HG03064 (cell line): ENCODE measurements around the gene ELOVL6.
"Not testable (repeated sequence)": the region's sequence is repeated elsewhere in the genome, so short reads cannot be mapped to it uniquely, and the experiment has no call there.

Experiments
- ATAC-seq: cut with Tn5 transposase; IDR thresholded peaks from one replicate; pipeline ENCODE4 v1.9.1; 2021; ENCODE audit warnings: low read depth; ENCODE audit not compliant: unreplicated experiment

The ELOVL6 gene

DNA sequence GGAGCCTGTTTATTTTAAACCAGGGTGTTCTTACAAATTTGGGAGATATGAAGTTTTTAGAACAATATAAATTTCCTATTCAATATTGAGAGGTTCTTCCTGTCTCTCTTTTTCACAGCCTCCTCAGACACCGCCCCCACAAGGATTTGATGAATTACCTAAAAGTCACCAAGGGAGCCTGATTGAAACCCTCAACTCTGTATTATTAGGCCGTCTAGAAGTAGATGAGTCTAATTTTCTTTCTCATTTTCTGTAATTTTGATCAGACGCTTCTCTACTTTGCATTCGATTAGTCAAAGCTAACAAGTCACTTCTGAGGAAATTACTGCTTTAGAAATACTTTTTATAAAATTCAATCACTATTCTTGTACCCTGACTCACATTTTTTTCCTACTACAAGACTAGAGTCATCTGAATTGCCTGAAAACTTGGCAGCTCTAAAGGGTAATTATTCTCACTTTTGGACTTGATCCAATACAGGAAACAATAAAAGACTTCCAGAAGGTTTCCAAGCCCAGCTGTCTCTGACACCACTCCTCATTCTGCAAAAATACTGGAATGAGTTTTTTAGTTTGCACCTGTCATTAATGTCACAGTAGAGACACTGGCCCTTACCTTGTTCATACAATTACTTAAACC lies 111.2 kb downstream of the ELOVL6 start:
- no peak for ATAC-seq

DNA sequence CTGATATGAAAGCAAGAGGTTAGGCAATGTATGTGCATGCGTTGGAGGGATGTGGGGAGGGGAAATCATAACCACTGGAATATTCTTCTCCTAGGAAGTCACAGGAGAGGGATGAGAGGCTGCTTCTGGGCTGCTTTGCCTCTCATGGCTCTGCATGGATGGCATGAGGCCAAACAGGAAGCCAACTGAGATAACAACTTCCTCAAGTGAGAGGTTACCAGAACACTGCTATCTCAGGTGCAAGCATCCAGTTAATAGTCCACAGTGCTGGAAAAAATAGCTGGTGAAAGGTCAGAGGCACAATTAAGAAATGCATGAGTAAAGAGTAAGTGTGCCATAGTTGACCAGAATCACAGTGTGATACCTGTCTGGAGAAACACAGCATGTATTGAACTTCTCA lies 113.3 kb downstream of the ELOVL6 start:
- no peak for ATAC-seq

DNA sequence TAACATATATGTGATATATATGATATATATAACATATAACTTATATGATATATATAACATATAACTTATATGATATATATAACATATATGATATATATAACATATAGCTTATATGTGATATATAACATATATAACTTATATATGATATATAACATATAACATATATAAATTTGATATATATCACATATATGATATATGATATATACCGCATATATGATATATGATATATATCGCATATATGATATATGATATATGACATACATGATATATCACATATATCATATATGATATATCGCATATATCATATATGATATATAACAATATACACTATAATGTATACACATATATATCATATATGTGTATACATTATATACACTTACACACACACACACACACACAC lies 114.3 kb downstream of the ELOVL6 start:
- ATAC-seq, result no peak

DNA sequence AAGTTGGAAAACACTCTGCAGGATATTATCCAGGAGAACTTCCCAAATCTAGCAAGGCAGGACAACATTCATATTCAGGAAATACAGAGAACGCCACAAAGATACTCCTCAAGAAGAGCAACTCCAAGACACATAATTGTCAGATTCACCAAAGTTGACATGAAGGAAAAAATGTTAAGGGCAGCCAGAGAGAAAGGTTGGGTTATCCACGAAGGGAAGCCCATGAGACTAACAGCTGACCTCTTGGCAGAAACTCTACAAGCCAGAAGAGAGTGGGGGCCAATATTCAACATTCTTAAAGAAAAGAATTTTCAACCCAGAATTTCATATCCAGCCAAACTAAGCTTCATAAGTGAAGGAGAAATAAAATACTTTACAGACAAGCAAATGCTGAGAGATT lies 120.3 kb downstream of the ELOVL6 start:
- ATAC-seq, result not testable (repeated sequence)

DNA sequence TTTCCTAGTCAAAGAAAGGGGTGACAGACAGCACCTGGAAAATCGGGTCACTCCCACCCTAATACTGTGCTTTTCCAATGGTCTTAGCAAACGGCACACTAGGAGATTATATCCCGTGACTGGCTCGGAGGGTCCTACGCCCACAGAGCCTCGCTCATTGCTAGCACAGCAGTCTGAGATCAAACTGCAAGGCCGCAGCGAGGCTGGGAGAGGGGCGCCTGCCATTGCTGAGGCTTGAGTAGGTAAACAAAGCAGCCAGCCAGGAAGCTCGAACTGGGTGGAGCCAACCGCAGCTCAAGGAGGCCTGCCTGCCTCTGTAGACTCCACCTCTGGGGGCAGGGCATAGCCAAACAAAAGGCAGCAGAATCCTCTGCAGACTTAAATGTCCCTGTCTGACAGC lies 121.6 kb downstream of the ELOVL6 start:
- not testable (repeated sequence) for ATAC-seq

DNA sequence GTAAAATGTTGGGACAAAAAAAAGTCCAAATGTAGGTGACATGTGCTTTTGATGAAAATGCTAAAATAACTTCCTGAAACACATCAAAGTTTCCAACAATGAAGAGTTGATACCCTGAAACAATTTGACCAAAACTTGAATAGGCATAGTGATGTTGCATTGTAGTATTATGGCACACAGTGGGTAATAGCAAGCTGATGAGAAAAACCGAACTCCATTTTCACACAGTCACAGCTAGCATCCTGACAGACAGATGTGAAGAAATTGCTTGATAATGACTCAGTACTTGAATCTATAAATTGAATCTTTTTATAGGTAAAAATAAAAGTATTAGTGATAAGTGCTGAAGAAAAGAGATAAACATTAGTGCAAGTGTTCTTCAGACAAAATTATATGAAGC lies 122.5 kb downstream of the ELOVL6 start:
- no peak for ATAC-seq

DNA sequence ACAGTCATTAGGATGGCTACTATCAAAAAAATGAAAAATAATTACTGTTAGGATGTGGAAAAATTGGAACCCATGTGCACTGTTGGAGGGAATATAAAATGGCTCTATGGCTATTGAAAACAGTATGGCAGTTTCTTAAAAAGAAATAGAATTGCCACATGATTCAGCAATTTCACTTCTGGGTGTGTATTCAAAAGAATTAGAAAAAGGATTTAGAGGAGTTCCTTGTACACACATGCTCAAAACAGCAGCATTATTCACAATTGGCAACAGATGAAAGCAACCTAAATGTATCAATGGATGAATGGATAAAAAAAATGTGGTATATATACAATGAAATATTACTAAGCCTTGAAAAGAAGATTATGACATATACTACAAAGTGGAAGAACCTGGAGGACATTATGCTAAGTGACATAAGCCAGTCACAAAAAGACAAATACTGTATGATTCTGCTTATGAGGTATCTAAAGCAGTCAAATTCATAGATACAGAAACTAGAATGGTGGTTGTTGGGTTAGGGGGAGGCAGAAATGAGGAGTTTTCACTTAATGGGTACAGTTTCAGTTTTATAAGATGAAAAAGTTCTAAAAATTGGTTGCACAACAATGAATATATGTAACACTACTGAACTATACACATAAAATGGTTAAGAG lies 123.2 kb downstream of the ELOVL6 start:
- peak; percentile 79 for ATAC-seq

DNA sequence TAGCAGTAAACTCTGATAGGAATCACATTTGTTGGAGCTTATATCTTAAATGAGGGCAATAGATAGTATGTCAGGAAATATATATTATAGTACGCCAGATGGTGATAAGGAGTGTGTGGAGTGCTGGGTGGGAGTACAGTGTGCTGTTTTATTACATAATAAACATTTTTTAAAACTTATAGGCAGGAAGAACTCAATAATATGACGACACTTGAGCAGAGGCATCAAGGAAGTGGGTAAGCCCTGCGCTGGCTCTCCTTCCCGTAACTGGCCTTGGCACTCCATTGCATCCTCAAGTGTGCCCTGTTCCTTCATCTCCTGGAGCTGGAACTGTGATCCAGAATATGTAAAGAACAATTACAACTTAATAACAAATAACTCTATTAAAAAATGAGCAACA lies 123.8 kb downstream of the ELOVL6 start:
- ATAC-seq, result no peak

DNA sequence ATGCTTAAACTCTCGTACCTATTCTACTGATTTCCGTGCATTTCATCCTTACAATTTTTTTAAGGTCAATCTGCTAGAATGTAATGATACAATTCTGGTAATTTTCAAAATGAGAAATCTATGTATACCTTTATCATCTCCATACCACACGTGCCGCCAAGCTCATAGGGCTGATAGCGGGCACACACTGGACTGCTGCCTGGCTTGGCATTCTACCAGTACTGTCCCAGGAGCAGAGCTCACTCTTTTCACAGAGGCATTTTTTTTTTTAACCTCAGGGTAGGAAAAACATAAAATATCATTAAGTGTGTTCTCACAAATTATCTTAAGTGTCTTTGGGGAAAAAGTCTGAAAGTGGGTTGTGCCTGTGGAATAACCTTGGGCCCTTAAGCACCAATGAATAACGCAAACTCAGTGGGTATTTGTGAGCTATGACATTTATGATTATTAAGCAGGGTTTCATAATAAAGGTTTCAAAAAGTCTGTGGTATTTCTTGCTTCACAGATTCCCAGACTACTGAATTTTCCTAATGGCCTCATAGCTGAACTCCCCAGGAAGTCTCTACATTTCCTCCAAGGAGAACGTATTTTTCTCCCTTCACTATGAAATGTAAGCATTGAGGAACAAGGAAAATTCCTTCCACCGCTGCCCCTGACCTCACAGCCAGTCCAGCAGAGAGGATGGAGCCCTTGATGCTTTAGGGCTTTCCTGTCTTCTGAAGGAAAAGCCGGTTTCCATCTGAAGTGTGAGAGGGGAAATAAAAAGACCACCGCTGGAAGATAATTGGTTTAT lies 125.2 kb downstream of the ELOVL6 start:
- ATAC-seq, result no peak

DNA sequence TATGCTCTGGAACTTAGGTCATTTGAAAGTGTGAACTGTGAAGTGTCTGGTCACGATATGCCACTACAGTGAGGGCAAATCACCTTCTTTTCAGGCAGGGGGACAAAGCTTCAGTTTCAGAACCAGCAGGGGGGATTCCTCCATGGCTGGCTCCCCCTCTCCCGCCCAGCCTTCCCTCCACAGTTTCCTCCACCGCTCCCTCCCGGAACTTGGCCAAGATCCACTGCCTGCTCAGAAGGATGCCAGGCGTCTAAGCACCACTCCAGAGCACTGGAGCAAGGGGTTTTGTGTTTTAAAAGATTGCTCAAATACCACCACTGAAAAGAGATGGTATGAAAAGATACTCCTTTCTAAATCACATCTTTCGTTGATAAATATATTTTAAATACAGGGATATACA lies 126.9 kb downstream of the ELOVL6 start:
- ATAC-seq, result no peak

DNA sequence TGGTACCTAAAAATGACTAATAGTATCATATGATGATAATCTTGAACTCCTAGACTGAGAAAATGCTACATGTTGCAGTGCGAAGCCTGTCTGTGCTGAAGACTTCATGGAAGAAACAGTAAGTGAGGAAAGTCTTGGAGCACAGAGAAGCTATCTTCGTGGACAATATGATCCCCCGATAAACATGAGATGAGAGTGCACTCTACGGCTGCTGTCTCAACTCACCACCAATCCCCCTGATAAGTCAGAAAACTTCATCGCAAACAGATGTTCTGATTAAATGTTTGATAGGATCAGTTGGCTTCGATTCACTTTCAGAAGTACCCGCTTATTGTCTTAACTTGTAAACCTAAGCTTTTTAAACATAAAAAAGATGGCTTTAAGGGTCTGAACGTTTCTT lies 130.2 kb downstream of the ELOVL6 start:
- no peak for ATAC-seq

DNA sequence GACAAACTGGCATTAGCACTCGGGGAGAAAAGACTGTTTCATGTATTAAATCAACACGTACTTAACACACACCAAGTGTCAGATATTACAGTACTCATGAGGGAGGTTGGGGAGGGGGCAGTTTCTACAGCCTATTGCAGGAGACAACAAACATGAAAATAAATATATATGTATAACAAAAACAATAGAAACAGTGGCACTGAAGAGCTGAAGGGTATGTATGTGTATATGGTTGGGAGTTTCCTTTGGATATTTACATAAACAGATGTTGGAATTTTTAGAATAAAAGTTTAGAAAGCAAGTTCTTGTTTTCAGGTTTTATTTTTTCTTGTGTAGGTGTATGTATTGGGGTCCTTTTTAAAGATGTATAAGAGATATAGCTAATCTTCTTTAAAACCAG lies 133.5 kb downstream of the ELOVL6 start:
- no peak for ATAC-seq

DNA sequence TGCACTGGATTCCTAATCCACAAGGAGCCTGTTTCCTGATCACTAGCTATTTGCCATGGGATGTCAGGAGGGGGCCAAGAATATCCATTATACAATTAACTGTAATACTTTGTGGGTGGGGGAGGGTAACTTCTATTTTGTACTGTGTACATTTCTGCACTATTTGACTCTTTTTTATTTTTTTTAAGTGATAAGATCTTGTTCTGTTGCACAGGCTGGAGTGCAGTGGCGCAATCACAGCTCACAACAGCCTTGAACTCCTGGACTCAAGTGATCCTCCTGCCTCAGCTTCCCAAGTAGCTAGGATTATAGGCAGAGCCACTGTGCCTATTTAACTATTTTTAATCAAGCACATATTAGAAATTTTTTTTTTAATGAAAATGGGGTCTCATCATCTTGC lies 134.1 kb downstream of the ELOVL6 start:
- ATAC-seq, result no peak

DNA sequence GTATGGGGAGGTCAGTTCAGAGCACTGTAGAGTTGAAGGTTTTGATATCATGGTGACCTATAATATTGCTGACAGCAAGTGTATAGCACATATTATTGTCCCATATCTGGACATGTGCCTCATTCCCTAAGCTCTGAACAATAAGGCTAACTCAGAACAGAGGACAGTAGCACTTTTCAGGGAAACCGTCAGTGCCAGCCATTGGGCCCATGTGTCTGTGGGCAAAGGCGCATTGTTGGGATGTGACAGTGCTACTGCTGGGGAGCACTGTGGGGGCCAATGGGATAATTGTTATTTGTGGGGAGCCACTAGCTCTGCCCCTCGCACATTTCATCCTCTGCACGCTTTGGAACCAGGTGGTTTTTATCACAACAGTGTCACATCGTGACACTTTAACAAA lies 136.2 kb downstream of the ELOVL6 start:
- no peak for ATAC-seq

DNA sequence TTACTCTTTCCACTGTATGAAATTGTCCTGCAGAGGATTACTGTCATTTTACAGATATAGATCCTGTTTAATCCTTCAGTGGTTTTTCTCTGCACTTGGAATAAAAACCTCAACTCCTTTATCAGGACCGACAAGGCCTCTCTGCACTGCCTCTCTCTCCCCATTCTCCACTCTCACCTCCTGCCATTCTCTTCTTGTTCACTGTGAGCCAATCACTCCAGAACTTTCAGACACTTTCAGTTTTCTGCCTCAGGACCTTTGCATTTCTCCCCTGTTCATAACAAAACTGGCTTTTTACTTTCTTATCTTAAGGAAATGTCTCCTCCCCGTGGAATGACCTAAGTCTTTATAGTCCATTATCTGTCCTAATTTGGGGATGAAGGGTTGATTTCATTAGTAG lies 137.3 kb downstream of the ELOVL6 start:
- no peak for ATAC-seq

DNA sequence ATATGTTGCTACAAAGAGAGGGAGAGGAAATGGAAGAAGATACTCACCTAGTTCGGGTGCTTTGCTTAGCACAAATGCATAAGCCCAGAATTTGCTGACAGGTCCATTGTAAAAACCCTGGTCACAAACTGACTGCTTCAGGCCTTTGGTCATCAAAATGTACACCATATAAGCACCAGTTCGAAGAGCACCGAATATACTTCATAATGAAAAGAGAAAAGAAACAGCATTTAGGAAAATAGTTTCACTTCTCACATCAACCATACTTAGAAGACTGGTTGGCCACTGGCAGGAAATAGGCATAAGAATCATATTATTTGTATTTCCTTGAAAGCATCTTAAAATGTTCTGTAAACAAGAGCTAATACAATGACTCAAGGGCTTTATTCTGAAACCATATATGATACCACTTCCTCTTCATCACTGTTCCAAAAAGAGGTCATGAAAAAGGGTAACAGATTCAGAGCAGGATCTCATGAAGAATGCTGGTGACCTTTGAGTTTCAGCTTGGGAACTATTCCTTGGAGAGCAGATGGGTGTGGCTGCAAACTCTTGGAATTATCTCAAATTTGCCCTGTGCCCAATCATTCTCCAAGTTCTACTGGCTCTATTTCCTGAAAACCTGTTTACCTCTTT lies 138.7 kb downstream of the ELOVL6 start:
- ATAC-seq, result peak; percentile 75

DNA sequence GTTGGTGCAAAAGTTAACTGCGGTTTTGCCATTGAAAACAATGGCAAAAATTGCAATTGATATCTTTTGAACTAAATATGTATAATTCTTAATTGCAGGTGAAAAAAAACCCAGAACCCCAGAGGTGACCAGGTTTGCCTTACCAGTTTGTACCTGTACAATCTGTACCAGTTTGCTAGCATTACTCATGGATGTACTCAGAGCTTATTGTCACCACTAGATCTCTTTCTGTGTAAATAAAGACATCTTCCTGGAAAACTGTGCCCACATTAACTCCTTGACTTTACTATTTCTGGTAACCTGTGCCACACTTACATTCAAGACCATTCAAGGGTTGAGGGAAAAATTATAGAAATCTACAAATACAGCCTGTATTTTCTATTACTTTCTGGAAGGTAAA lies 139.7 kb downstream of the ELOVL6 start:
- no peak for ATAC-seq

DNA sequence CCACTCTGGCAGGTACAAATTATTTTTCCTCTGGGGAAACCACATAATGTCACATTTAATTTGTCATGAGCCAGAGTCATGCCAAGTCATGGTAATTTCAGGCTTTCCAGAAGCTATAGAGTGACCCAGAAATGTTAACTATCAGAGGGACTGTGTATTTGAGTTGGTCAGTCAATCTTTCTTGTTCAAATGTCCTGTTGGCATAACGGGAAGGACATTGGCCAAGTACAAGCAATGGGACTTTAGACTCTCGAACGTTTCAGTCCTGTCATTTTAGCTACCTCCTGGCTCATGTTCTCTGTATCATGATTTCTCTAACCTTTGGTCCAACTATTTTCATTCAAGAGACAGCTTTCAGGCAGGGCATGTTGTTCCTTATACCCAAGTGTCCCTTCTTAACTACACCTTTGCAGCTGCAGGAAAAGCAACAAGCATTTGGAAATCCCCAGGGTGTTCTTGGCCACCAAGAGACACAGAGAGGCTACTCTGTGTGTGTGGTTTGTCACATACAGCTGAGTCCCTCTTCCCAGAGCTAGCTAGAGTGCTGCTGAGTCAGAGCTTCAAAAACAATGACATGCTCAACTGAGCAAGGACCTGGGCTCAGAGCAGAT lies 143.2 kb downstream of the ELOVL6 start:
- ATAC-seq, result peak; percentile 65

DNA sequence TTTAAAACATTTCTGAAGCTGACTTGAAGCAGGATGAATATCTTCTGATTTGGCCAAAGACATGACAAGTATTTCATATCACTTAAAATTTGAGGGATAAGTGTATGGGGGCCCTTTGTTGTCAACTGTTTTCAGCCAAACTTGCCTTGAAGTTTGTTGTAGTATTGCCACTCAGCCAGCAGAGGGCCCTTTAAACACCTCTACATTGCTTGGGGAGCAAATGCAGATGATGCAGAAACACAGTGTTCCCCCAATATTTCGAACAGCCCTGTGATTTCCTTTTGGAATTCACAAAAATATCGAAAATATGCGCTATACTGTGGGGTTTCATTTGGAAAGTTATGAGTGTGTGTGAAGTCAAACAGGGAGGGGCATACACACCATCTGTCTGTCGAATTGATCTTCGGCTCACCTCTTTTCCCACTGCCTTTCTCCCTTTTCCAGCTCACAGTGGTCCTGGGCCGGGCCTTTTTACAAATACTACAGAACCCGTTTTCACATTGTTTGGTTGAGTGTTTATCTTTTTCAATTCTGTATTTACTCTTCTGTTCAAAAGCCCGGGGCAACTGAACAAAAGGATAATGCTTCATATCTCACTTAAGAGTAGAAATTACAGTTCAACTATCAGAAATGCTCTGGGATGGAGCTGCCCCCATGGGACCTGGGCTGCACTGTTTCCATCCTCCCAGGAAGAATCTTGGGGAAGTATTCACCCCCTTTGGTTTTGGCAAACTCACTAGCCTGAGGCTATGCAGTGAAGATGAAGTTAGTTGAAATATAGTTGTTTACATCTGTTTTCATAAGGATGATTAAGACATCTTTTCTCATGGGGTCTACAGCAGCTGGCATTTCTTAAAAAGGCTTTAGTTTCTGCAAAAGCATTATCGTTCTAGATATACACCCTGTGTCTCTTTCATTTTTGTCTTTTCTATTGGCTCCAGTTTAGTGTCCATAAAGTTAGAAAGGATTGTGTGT lies 148.2 kb downstream of the ELOVL6 start:
- no peak for ATAC-seq

DNA sequence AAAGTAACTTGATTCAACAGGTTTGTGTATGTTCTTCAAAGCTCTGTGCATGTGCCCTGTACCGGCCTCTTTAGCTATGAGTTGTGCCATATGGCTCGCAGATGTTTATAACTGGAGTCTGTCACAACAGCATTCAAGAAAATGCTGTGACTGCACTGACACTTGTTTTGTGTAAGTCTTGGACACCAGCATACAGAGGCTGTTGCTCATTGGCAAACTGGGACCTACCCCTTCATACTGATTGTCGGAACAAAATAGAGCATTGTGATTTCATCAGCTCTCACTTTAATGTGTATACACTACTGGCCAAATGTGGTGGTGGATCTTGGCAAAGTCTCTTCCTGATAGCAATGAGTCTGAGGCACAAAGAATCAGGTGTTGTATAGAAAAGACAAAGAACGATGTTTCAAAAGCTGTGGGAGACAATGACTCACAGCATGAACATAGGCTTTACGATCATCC lies 151.8 kb downstream of the ELOVL6 start:
- no peak for ATAC-seq
